B cell (primary cell): ENCODE data around the gene CD81. TPM values are rescaled to one million over a fixed set of nuclear protein-coding genes. Genes with fewer than 3 reads are reported as not detected.

Source experiments
- ATAC-seq: fragments of 200-7000 bp; cut with Tn5 transposase; one replicate; pipeline ENCODE4 v1.10.0; 2021; ENCODE audit warnings: low read depth, mild to moderate bottlenecking, moderate number of reproducible peaks, moderate library complexity
- CTCF ChIA-PET: fragments of 350-600 bp; sonication (Branson Sonifier 250); formaldehyde crosslinking; loops from one replicate; lab custom pipeline; 2021; ENCODE audit warnings: antibody characterized with exemption, inconsistent platforms; lab: Charles Lee
- POLR2A ChIA-PET: fragments of 350-600 bp; sonication (Branson Sonifier 250); formaldehyde crosslinking; loops from one replicate; lab custom pipeline; 2021; ENCODE audit warnings: antibody characterized with exemption; lab: Charles Lee
- DNase-seq: peaks from one replicate; pipeline ENCODE4 v3.0.0; 2013
- H2AFZ ChIP-seq: 2 replicates; pipeline ENCODE4 v1.6.1; 2012; ENCODE audit warnings: mild to moderate bottlenecking, low read depth, low read length; ENCODE audit not compliant: insufficient read depth, poor library complexity, severe bottlenecking
- H3K27ac ChIP-seq, 2 donors: 1 replicate in 1 of 2; 2 replicates in 1 of 2; pipeline ENCODE4 v1.5.1; 2012 to 2013; ENCODE audit warnings: low read length in 2 of 2, mild to moderate bottlenecking in 2 of 2, moderate library complexity in 1 of 2
- H3K27me3 ChIP-seq, 4 experiments: fragments of 200-600 bp in 1 of 4; sonication (generic) in 1 of 4; replicated peaks in 1 of 4; 1 replicate in 2 of 4; 2 replicates in 2 of 4; pipeline versions ENCODE4 v1.6.1 to v1.7.0; 2013 to 2016; ENCODE audit warnings: low read length in 3 of 4, mild to moderate bottlenecking in 2 of 4, mixed read lengths in 1 of 4, moderate library complexity in 1 of 4; ENCODE audit not compliant: insufficient read depth in 4 of 4, control insufficient read depth in 3 of 4; ENCODE audit errors: control extremely low read depth in 1 of 4
- H3K36me3 ChIP-seq, 2 experiments: replicated peaks in 1 of 2; 1 replicate in 1 of 2; 2 replicates in 1 of 2; pipeline versions ENCODE4 v1.6.1 to v1.7.1; 2013; ENCODE audit warnings: low read length in 1 of 2; ENCODE audit not compliant: insufficient read depth in 2 of 2, control insufficient read depth in 1 of 2; ENCODE audit errors: control extremely low read depth in 1 of 2, extremely low read depth in 1 of 2
- H3K4me1 ChIP-seq, 2 donors: fragments of 200-600 bp in 1 of 2; sonication (generic) in 1 of 2; 1 replicate in 1 of 2; 2 replicates in 1 of 2; pipeline versions ENCODE4 v1.5.1 to v1.6.1; 2013 to 2017; ENCODE audit warnings: low read length in 2 of 2; ENCODE audit not compliant: control insufficient read depth in 2 of 2, insufficient read depth in 2 of 2
- H3K4me2 ChIP-seq: replicated peaks from 2 replicates; pipeline ENCODE3; 2012; ENCODE audit warnings: mild to moderate bottlenecking, low read depth, low read length; ENCODE audit not compliant: poor library complexity, severe bottlenecking
- H3K4me3 ChIP-seq, 5 experiments: fragments of 200-600 bp in 1 of 5; sonication (generic) in 1 of 5; 1 replicate in 3 of 5; 2 replicates in 2 of 5; pipeline versions ENCODE4 v1.5.1 to v1.7.0; 2011 to 2016; ENCODE audit warnings: low read length in 4 of 5, mild to moderate bottlenecking in 4 of 5, low read depth in 2 of 5, control low read depth in 1 of 5, moderate library complexity in 1 of 5; ENCODE audit not compliant: insufficient read depth in 1 of 5; ENCODE audit errors: control extremely low read depth in 1 of 5, extremely low read depth in 1 of 5
- H3K79me2 ChIP-seq: fragments of 200-600 bp; sonication (generic); one replicate; pipeline ENCODE4 v1.6.0; 2016; ENCODE audit warnings: low read length; ENCODE audit not compliant: control insufficient read depth, insufficient read depth
- H3K9ac ChIP-seq: fragments of 200-600 bp; sonication (generic); 2 replicates; pipeline ENCODE4 v1.6.1; 2017; ENCODE audit warnings: mild to moderate bottlenecking, low read length, moderate library complexity
- H3K9me3 ChIP-seq, 3 donors: one replicate each; pipeline versions ENCODE4 v1.6.1 to v1.7.1; 2013; ENCODE audit warnings: low read length in 2 of 3; ENCODE audit not compliant: control insufficient read depth in 2 of 3, insufficient read depth in 1 of 3; ENCODE audit errors: control extremely low read depth in 1 of 3
- H4K20me1 ChIP-seq: 2 replicates; pipeline ENCODE4 v1.6.0; 2012; ENCODE audit warnings: mild to moderate bottlenecking, low read length; ENCODE audit not compliant: insufficient read depth, control insufficient read depth, poor library complexity, severe bottlenecking
- H3K27ac Mint-ChIP-seq: one replicate; pipeline ENCODE4 v1.8.0; 2021; ENCODE audit warnings: mixed read lengths
- H3K27me3 Mint-ChIP-seq: one replicate; pipeline ENCODE4 v1.8.0; 2021; ENCODE audit warnings: mixed read lengths
- H3K4me1 Mint-ChIP-seq: one replicate; pipeline ENCODE4 v1.8.0; 2021; ENCODE audit warnings: mixed read lengths
- H3K4me3 Mint-ChIP-seq: one replicate; pipeline ENCODE4 v1.8.0; 2021; ENCODE audit warnings: mixed read lengths
- H3K9me3 Mint-ChIP-seq: one replicate; pipeline ENCODE4 v1.8.0; 2022; ENCODE audit warnings: mixed read lengths; ENCODE audit not compliant: insufficient read depth
- CTCF ChIP-seq: fragments of 200-600 bp; IDR thresholded peaks from one replicate; pipeline ENCODE4 v1.8.0; 2022; ENCODE audit warnings: antibody characterized with exemption, mild to moderate bottlenecking
- EZH2 ChIP-seq: IDR thresholded peaks from 2 replicates; pipeline ENCODE4 v1.6.1; 2012; ENCODE audit warnings: borderline replicate concordance, low read depth, mild to moderate bottlenecking, moderate library complexity, low read length; ENCODE audit not compliant: insufficient read depth, poor library complexity, severe bottlenecking
- WGBS: methylation state at CpG from one replicate; pipeline ENCODE4 v1.1.5; 2013; ENCODE audit warnings: missing lambda C conversion rate; ENCODE audit not compliant: insufficient coverage; 5-methylcytosine and 5-hydroxymethylcytosine counted together
- intact Hi-C: fragments of 100-400 bp; cut with micrococcal nuclease; formaldehyde crosslinking; loops from one replicate; pipeline ENCODE4 v1.10.0; 2022
- polyA plus RNA-seq: library from polyadenylated mRNA; depleted of rRNA; stranded (reverse); fragments of >200 nt; gene quantifications from 2 replicates; pipeline ENCODE4 v1.2.3, GENCODE V29; 2012
- total RNA-seq, 2 donors: library from RNA; stranded (reverse); fragments of 120-200 nt in 1 of 2; gene quantifications; 1 replicate in 1 of 2; 2 replicates in 1 of 2; pipeline versions ENCODE4 v1.2.3 to v1.2.4, GENCODE V29; 2013 to 2022

Gene CD81
- total and polyA plus RNA-seq, 2 donors (not counting 1 experiment from before 2014, with no cell fraction given) = 253 to 361 TPM

- Histone ChIP-seq H2AFZ (peak overlapping the region; percentile 49), H3K9ac (no peak overlapping the region), H3K9me3 (peaks cover 0 to 2% (median 0%) of the 10 kb centered on the region in 3 donors), H3K79me2 (no peaks in the 10 kb centered on the region), H3K4me2 (peak overlapping the region; percentile 50), H3K4me1 (peaks cover 5 to 15% of the 10 kb centered on the region in 2 donors), H3K4me3 (no peak overlapping the region), H4K20me1 (no peaks in the 10 kb centered on the region), H3K36me3 (no peaks in the 10 kb centered on the region), H3K27ac (no peak overlapping the region), H3K27me3 (peaks cover 0 to 3% (median 0%) of the 10 kb centered on the region in 4 experiments)
- ChIA-PET POLR2A (interaction anchor here (1.1 to 2.5 kb wide), 3 partner anchors 19 to 118 kb away, joined by 3 to 22 read pairs (median 18); partner anchors contain the start of genes C11orf21, TSPAN32 and TSSC4), CTCF (interaction anchor here (0.6 to 11.1 kb wide), 47 partner anchors 11 to 991 kb away, joined by 3 to 583 read pairs (median 4); partner anchors contain the start of genes C11orf21, CD81, TSPAN32 and TSSC4)
- no peak overlapping the region for H3K27ac Mint-ChIP-seq
- no peak overlapping the region for H3K4me3 Mint-ChIP-seq
- peaks cover 3% of the 10 kb centered on the region for H3K4me1 Mint-ChIP-seq
- no peak for TF ChIP-seq EZH2
- TF ChIP-seq CTCF = peak; percentile 82
- no peaks in the 10 kb centered on the region for H3K27me3 Mint-ChIP-seq
- DNase-seq (peak; percentile 81), ATAC-seq (peak; percentile 48)
- WGBS = 56% methylated on average over 35 of the region's 36 CpGs
- no peaks in the 10 kb centered on the region for H3K9me3 Mint-ChIP-seq
- intact Hi-C loops = loop anchor here (1.0 kb wide), 3 partner anchors 20 to 234 kb away; partner anchors contain the start of gene TSSC4
Observed at GRCh38 chr11:2419638-2420501, 42.8 kb downstream of the CD81 start.
